ENCODE measurements around the gene TMEM141.

Gene TMEM141

DNA sequence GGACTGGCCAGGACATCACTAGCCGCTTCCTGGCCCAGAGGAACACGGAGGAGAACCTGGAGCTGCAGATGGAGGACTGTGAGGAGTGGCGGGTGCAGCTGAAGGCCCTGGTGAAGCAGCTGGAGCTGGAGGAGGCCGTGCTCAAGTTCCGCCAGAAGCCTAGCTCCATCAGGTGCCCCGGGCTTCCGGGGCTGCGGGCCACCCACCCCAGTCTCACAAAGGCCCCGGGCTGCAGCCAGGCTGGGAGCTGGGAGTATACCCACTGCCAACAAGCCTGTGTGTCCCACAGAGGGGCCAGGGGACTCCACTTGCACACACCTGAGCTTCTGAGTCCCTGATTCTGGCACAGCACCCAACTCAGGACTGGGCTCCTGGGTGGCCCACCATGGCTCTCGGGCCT, 14.9 kb downstream of the TMEM141 start:
- H3K4me3 ChIP-seq (ENCODE audit: low read length) = no peak overlapping the region

DNA sequence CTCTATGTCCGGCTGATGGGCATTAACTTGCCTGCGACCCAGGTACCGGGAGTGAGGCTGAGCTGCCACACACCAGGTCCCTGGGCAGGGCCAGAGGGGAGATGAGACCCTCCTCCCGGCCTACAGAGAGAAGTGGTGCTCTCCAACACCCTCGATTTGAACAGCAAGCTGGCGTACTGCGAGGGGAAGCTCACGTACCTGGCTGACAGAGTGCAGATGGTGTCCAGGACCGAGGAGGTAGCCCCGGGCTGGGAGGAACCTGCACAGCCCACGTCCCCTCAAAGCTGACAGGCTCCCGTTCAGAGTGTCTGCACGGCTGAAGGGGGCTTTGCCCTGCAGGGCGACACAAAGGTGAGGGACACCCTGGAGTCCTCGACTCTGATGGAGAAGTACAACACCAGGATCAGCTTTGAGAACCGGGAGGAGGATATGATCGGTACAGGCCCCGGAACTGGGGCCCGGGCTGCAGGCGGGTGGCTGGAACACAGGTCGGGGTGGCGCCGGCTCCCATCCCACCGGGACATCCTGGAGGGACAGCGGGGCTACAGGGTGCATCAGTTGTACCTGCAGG, 15.6 kb downstream of the TMEM141 start:
- DNase-seq (ENCODE audit: low read depth) = no peak
- peak overlapping the region; percentile 76 for H3K4me3 ChIP-seq (ENCODE audit: low read length)
- TF ChIP-seq, protein P1, sequence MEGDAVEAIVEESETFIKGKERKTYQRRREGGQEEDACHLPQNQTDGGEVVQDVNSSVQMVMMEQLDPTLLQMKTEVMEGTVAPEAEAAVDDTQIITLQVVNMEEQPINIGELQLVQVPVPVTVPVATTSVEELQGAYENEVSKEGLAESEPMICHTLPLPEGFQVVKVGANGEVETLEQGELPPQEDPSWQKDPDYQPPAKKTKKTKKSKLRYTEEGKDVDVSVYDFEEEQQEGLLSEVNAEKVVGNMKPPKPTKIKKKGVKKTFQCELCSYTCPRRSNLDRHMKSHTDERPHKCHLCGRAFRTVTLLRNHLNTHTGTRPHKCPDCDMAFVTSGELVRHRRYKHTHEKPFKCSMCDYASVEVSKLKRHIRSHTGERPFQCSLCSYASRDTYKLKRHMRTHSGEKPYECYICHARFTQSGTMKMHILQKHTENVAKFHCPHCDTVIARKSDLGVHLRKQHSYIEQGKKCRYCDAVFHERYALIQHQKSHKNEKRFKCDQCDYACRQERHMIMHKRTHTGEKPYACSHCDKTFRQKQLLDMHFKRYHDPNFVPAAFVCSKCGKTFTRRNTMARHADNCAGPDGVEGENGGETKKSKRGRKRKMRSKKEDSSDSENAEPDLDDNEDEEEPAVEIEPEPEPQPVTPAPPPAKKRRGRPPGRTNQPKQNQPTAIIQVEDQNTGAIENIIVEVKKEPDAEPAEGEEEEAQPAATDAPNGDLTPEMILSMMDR (conservative IDR thresholded peaks at IDR 0.05; ENCODE audit: low read length) = no peak

More for the DNA sequence above, 14.9 kb downstream of the TMEM141 start:
- TF ChIP-seq, protein P1 (conservative IDR thresholded peaks at IDR 0.05; ENCODE audit: low read length) = no peak
- no peak for DNase-seq (ENCODE audit: low read depth)

DNA sequence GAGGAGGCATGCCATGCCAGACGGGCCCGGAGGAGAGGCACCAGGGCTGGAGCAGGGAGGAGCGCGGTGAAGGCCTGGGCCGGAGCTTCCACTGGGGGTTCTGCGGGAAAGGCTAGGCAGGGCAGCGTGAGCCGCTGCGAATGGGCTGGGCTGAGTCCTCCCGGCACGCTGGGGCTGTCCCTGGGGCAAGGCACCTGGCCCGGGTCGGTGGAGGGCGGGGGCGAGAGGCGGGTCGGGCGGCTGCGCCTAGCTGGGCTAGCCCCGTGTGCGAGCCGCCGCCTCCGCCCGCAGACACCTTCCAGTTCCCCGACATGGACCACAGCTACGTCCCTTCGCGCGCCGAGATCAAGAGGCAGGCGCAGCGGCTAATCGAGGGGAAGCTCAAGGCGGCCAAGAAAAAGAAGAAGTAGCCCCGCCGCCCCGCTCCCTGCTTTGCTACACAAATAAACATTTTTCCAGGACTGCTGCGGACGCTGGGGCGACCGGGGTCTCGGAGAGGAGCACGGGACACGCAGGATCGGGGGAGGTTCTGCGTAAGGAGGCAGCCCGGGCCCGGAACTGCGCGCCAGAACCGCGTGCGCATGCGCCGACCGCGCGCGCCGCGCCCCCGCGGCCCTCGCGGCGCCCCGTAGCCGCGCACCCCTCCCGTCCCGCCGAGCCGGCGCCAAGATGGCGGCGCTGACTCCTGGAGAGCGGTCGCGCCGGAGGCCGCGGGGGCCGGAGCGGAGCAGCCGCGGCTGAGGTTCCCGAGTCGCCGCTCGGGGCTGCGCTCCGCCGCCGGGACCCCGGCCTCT, 16.3 kb downstream of the TMEM141 start, which contains the start of gene RABL6:
TSS of gene RABL6 (plus strand) at position 668 of the 794 bp plus-strand sequence. CDS start 249 bp downstream, outside the sequence.
- TF ChIP-seq, protein P1 (conservative IDR thresholded peaks at IDR 0.05; ENCODE audit: low read length) = no peak
- H3K4me3 ChIP-seq (ENCODE audit: low read length) = peak within 1 kb of the TSS; percentile 76
- peak; percentile 56 for DNase-seq (ENCODE audit: low read depth)

DNA sequence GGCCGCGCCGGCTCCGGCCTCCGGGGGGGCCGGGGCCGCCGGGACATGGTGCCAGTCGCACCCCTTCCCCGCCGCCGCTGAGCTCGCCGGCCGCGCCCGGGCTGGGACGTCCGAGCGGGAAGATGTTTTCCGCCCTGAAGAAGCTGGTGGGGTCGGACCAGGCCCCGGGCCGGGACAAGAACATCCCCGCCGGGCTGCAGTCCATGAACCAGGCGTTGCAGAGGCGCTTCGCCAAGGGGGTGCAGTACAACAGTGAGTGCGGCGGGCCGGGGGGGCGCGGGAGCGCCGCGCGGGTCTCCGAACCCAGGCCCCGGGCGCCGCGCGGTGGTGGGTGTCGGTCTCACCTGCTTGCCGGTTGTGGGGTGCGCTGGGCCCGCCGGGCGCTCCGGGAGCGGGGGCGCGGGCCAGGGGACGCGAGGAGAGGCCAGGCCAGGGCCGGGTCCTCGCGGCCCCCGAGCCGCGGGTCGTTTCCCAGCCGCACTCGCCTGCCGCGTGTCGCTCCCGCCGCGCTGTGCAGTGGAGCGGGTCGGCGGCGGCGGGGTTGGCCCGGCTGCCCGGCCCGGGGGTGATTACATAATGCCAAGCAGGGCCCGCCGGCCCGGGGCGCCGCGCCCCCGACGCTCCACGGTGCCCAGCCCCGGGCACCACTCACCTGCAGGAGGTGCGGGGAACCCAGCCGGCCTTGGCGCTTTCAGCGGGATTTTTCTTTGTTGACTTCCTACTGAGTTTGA, 17.1 kb downstream of the TMEM141 start:
- TF ChIP-seq, protein P1 (conservative IDR thresholded peaks at IDR 0.05; ENCODE audit: low read length) = no peak
- peak overlapping the region; percentile 76 for H3K4me3 ChIP-seq (ENCODE audit: low read length)
- DNase-seq (ENCODE audit: low read depth) = no peak

DNA sequence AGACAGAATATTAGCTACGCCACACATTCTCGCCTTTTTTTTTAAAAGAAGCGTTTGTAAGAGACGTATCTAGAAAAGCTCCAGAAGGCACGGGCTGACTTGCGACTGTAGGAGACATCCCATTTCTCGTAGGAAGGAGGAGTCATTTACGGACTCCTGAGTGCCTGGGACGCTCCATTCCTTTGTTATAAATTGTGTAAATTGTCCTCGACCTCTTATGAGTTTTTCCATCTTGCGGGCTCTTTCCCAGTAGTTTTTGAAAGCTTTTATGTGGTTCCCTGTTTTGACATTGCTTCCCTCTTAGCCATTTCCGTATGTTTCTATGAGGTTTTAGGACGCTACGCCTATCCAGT, 17.6 kb downstream of the TMEM141 start:
- peak; percentile 53 for DNase-seq (ENCODE audit: low read depth)
- peak overlapping the region; percentile 76 for H3K4me3 ChIP-seq (ENCODE audit: low read length)
- TF ChIP-seq, protein P1 (conservative IDR thresholded peaks at IDR 0.05; ENCODE audit: low read length) = no peak

DNA sequence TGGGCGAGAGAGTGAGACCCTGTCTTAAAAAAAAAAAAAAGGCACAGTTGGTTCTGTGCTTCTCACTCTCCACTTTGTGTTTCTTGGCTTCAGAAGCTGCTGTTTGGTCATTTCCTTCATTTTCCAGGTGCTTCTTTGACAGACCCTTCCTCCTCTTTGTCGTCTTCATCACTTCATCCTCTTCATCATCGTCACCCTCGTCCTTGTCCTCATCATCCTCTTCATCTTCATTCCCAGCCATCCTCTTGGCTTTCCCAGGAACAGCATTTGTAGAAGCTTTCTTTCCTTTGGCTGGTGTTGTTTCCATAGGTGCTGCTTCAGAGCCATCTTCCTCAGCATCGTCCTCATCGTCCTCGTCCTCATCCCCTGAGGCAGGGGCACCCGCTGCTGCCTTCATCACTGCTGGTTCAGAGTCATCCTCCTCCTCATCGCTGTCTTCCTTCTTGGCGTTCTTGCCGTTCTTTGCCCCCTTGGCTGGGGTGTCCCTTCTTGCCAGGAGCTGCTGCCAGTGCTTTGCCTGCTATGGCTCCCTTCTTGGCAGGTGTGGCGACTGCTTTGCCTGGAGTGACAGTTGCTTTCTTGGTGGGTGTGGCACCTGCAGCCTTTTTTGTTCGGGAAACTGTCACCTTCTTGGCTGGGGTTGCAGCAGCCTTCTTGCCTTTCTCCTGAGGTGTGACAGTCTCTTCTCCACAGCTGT, 23.7 kb downstream of the TMEM141 start:
- no peak for DNase-seq (ENCODE audit: low read depth)
- TF ChIP-seq, protein P1 (conservative IDR thresholded peaks at IDR 0.05; ENCODE audit: low read length) = no peak
- H3K4me3 ChIP-seq (ENCODE audit: low read length) = no peak overlapping the region

Measured in AG10803 (cell line).